Stromal cell of bone marrow (primary cell): Measurements from ENCODE around the gene APBA3.

Experiments used
- DNase-seq: peaks from one replicate; pipeline ENCODE4 v3.0.0-alpha.2; 2012; ENCODE audit warnings: low read depth

The APBA3 gene

DNA sequence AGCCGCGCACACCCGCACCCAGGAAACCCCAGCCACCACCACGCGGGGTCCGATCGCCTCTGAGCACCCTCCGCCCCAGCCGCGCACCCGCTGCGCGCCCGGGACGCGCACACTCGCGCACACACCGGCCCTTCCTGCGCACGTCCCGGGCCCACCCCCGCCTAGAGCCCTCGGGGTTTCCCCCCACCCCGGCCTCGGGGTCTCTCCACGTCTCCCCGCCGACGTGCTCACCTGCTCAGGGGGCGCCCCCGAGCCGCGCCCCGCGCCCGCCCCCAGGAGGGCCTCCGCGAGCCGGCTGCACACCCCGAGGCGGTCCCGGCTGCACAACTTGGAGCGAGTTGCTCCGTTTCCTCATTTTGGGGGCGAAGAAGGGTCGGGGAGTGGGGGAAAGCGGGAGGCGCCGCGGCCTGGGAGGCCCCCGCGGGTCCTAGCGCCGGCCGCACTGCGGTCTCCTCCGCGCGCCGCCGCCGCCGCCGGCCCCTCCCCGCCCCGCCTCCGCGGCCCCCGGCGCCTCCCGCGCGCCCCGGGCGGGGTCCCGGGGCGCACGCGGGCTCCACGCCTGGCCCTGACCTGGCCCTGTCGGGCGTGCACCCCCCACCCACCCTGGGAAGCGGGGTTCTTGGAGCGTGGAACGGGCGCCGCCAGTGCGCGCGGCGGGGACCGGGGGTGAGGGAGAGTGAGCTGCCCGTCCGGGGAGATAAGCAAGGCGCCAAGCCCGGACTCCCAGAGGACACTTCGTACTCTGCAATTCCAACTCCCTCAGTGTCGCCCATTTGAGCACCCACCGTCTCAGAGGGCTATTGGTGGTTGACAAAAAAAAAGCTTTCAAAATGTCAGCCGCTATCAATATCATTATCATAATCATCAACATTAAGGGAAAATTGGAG is 24.7 kb upstream of the APBA3 start, which contains the start of gene MATK:
MATK (minus strand) TSS at position 444 of the 887 bp plus-strand sequence. CDS start 1,246 bp downstream, outside the sequence.
- DNase-seq: no peak

DNA sequence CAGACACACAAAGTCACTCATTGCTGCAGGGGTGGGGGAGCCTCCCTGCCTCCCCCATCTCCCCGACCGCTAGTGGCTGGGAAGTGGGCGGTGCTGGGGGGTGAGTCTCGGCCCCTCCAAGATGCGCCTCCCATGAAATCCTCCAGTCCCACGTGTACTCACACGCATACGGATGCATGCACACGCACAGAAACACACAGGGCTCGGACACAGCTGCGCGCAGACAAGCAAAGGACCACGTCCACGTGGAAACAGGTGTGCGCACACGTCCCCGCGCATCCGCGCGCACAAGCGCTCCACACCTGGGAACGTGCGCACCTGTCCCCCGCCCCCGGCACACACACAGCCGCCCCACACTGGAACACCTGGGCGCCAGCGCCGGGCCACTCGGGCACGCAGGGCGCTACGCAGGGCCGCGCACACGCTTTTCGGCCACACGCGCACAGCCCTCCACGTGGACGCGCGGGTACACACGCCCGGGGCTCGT is 24.0 kb upstream of the APBA3 start:
- no peak for DNase-seq

DNA sequence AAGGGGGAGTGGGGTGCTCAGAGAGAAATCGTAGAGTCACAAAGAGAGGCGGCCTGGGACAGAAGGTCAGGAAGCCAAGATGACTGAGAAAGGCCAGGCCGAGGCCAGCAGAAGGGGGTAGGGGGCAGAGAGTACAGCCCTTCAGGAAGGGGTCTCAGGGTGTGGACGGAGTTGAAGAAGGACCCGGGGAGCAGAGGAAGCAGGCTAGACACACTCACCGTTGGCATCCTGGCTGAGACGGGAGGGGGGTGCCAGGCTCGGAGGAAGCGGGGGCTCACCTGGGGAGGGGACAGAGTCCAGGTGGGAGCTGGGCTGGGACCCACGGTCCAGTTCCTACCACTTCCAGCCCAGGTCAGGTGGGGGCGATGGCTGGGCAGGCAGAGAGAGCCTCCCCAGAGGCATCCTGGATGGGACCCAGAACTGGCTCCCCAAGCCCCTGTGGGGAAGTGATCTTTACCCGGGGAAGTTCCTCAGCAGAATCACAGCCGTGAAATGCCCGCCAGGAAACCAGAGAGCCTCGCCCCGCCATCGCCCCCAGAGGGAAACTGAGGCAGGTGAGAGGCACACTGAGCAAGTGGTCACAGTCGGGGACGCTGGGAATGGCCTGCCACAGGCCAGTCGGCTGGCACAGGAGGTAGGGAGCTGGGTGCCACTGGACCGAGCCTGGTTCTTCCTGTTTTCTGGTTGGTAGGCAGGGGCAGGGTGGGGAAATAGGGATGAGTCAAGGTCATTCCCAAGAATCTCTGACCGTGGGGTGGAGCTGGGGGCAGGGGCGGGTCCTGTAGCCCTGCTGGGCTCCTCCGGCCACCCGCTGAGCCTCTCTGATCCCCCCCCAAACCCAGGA is 23.3 kb upstream of the APBA3 start:
- no peak for DNase-seq

DNA sequence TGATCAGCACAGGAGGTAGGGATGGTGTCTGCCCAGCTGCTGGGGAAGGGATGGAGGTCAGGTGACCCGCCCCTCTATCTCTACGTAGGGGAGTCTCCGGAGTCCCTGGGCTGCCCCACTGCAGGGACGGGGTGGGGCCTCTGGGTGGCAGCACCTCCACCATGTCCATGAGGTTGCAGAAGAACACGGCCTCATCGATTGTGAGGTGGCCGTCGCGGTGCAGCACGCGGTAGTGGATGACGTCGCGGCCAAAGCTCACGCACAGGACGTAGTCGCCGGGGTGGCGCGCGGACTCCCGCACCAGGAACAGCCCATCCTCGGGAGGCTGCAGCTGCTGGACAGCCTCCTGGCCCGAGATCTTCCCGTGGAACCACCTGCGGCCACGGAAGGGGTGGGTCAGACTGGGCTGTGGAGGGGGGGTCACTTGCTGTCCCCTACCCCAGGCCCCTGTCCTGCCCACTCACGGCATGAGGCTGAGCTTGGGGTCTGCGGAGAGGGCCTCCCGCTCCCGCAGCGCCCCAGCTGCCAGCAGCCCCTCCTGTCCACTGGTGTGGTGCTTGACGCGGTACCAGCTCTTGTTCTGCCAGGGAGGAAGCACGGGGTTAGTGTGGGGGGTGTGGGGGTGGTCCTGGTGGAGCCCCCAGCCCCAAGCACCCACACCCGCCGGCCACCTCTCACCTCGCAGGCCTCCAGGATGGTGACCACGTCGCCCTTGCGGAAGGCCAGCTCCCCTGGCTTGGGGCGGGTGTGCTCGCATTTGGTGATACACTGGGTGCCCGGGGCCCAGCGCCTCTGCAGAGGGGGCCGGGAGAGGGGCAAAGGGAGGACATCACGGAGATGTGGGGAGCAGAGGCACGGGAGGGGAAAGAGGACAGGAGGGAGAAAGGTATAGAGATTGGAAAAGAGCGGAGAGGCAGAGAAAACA is 22.4 kb upstream of the APBA3 start:
- no peak for DNase-seq

DNA sequence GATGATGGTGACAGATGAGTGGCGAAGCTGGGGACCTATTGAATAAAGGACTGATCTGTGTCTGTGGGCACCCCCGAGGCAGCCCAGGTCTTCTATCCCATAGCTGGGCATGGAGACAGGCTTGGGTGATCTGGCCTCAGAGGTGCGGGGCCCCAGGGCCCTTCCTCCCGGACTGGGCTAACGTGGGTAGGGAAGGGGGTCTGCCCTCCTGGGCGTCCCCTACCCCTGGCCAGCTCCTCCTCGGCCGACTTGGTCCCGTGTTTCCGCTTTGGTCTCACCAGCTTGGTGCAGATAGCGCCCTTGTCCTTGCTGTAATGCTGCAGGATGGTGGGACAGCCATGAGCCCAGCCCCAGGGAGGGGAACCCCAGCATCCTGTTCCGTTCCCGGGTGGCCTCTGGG is 21.4 kb upstream of the APBA3 start:
- DNase-seq: no peak

DNA sequence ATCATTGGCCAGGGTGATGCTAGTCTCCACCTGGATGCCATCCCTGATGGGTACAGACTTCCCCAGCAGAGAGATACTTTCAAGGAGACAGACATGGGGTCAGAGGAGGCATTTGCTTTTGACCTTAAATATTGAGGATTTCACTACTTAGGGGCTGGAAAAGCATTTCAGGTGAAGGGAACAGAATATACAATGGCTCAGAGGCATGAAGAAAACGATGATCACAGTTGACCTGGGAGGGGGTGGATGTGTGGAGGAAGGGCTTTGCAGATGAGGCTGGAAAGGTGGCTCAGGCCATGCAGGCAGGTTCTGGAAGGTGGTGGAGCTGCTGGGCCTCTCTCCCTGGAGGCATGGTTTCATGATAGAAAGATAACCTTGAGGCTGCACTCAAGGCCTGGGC is 20.8 kb upstream of the APBA3 start:
- DNase-seq: no peak

DNA sequence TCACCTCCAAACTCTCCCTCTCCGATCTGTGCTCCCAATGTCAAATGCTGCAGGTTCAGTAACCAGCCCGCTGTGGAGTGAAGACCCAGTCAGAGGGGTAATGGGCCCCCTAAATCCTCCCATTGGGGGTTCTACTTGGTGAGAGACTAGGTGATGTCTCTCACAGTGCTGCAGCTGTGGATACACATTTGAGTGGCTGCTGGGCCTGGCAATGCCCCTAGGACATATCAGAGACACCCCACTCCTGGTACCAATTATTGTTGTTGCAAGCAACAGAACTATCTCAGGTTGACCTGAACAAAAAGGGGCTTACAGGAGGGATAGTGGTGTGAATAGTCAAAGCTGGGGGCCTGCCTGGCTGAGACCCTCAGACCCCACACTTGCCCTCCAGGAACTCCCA is 20.1 kb upstream of the APBA3 start:
- DNase-seq: no peak

DNA sequence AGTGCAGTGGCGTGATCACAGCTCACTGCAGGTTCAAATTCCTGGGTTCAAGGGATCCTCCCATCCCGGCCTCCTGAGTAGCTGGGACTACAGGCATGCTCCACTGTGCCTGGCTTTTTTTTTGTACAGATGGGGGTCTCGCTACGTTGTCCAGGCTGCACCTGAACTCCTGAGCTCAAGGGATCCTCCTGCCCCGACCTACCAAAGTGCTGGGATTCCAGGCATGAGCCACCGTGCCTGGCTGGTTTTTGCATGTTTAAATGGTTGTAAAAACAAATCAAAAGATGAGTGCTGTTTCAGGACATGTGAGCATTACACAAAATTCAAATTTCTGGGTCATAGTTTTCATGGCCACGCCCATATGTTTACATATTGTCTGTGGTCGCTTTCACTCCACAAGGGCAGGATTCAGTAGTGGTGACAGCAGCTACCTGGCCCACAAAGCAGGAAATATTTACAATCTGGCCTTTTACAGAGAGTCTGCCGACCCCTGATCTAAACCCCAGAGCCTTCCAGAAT is 19.4 kb upstream of the APBA3 start:
- DNase-seq: no peak

DNA sequence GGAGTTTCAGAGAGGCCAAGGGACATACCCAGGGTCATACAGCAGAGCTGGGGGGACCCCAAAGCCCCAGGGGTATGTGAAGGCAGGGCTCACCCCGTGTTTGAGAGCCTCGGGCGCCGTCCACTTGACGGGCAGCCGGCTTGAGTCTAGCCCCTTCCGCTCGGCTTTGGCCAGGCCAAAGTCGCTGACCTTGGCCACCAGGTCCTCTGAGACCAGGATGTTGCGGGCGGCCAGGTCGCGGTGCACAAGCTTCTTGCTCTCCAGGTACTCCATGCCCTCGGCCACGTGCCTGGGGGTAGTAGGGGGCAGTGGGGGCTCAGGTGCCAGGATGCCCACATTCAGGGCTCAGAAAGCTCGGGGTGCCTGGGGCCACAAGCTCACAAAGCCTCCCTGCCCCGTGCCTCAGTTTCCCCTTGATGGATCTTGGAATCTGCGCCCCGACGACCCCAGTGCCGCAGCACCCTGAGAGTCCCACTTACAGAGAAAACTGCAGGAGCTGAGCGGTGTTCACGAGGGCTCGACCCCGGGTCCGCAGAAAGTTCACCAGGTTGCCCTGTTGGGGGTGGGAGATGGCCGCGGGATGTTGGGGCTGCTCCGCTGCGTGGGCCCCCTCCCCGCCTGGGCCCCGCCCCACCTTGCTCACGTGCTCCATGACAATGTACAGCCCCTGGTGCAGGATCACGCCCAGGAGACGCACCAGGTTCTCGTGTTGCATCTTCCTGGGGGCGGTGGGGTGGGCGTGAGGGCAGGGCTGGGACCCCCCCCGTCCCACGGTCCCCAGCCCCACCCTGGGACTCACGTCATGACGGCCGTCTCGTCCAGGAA is 17.6 kb upstream of the APBA3 start:
- no peak for DNase-seq

DNA sequence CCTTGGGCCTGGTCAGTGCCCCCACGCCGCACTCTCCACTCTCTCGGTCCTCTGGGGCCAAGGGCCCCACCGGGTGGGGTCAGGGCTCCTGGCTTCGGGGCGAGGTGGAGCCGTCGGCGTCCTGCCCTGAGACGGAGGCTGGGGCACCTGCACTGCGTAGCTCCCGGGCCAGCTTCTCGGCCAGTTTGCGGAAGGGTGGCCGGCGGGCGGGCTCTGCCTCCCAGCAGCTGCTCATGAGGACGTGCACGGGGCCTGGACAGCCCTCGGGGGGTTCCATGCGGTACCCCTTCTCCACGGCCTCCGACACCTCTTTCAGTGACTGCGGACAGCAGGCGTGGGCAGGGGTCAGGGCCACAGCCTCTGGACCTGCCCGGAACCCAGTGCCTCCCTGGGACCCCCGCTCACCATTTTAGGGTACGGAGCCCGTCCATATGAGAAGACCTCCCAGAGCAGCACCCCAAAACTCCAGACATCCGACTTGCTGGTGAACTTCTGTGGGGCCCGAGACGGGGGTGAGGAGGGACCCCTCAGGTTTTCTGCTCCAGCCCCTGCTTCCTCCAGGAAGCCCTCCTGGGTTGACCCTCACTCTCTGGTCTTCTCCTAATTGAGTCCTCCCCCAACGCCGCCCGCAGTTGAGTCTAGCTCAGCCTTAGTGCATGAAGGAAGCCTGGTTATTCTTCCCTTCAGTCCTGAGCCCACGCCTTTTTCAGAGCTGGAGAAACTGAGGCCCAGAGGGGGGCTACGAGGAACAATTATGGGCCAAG is 16.8 kb upstream of the APBA3 start:
- DNase-seq: no peak

DNA sequence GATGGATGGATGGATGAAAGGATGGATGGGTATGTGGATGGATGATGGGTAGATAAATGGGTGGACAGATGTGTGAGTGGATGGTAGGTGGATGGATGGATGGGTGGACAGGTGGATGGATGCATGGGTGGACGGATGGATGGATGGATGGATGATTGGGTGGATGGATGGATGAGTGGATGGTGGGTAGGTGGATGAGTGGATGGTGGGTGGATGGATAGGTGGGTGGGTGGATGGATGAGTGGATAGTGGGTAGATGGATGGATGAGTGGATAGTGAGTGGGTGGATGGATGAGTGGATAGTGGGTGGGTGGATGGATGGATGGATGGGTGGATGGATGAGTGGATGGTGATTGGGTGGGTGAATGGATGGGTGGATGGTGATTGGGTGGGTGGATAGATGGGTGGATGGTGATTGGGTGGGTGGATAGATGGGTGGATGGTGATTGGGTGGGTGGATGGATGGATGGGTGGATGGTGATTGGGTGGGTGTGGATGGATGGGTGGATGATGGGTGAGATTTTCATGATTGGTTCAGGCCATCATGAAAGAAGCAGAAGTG is 15.1 kb upstream of the APBA3 start:
- DNase-seq: no peak

DNA sequence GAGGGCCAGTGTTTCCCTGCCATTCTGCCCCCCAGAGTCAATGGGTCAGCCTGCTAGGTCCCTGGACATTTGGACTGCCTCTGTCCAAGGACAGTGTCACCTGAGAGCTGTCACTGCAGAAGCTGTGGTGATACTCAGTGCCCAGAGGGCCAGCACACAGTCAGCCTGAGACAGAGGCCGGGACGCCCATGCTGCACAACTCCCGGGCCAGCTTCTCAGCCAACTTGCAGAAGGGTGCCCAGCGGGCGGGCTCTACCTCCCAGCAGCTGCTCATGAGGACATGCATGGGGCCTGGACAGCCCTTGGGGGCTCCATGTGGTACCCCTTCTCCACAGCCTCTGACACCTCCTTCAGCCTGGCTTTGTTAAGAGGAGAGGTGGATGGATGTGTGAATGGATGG is 14.3 kb upstream of the APBA3 start:
- DNase-seq: no peak

DNA sequence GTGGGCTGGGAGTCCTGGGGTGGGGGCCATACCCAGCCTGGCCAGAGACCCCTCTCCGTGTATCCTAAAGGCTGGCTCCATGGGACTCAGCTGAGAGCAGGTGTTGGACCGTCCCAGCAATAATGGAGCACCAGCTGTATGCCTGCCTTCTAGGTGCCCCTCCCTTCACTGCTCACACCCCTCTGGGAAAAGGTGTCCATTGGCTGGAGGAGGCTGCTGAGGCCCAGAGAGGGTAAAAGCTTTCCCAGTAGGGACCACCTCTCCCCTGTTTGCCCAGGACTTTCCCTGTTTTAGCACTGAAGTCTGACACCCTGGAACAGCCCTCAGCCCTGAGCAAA is 13.9 kb upstream of the APBA3 start:
- DNase-seq: no peak

DNA sequence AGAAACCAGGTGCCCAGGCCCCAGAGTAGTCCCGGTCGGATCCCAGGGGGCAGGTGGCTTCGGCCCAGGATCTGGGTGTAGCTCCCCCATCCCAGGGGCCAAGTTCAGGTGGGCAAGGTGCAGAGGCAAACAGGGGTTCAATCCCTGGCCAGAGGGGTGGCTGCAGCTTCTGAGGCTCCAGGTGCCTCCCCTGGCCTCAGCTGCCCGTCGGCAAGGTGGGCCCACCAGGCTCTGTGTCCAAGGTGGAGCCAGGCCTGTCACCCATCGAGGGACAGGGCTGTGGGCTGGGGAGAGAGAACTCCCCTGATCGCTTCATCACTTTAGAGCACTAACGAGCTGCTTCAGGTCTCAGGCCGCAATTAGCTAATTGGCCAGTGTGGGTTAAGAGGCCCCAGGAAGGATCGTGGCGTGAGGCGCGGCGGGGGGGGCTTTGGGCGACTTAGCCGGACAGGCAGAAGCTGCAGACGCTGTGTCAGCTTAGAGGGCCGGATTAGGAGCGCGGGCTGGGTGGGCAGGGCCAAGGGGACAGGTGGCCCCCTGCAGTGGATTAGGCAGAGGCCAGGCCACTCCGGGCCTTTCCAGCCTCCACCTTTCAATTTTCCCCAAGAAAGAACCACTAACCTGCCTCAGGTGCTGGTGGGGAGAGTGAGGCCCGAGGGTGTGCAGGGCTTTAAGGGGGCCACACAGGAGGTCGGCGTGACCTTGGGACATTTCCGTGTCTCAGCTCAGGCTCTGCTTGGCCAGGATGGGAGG is 13.3 kb upstream of the APBA3 start:
- no peak for DNase-seq

DNA sequence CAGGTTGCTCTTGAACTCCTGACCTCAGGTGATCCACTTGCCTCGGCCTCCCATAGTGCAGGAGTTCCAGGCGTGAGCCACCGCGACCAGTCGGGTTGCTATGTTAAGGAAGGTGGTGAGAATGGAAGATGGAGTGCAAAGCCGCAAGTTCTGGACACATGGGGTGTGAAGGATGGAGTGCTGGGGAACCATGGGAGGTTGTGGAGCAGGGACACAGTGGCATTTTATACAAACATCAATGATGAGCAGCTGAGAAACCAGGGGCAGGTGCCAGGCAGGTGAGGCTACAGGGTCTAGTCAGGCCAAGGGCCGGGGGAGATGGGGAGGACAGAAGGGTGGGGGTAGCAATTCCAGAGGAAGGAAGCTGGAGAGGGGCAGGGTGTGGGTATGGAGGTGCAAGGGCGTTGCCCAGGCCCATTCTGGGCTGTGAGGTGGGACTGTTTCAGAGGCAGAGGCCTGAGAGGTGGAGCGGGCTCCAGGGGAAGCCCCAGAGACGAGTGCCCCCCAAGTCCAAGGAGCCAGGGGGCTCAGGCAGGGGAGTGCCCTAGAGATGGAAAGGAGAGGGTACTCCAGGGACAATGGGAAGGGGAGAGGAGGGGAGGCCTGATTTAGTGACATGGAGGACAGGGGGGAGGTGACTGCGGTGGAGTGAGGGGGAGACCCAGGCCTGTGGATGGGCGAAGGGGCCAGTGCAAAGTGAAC is 12.5 kb upstream of the APBA3 start:
- DNase-seq: no peak

DNA sequence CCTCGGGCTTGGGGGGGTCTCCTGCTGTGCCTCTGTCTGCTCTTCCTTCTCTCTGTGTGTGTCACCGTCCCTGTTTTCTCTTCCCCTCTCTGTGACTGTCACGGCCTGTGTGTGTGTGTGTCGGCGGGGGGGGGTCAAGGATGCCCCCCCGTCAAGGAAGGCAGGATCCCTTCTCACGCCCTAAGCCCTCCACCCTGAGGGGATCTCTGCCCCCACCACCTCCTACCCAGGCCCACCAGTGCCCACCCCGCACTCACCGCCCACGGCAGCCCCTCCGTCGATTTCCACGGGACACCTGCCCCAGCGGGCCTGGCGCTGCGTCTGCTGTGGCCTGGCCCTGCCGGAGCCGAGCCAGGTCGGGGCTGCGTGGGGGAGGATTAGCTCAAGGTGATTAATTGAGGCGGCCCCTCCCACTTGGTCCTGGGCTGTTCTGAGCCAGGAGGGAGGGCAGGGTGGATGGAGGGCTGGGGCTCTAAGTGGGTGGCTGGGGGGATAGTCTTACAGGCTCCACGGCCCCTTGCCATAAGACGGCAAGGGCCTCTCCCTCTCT is 10.5 kb upstream of the APBA3 start, which contains the start of gene RAX2:
RAX2 (minus strand) TSS at position 323 of the 550 bp plus-strand sequence. CDS start 486 bp downstream, outside the sequence.
- DNase-seq: no peak

DNA sequence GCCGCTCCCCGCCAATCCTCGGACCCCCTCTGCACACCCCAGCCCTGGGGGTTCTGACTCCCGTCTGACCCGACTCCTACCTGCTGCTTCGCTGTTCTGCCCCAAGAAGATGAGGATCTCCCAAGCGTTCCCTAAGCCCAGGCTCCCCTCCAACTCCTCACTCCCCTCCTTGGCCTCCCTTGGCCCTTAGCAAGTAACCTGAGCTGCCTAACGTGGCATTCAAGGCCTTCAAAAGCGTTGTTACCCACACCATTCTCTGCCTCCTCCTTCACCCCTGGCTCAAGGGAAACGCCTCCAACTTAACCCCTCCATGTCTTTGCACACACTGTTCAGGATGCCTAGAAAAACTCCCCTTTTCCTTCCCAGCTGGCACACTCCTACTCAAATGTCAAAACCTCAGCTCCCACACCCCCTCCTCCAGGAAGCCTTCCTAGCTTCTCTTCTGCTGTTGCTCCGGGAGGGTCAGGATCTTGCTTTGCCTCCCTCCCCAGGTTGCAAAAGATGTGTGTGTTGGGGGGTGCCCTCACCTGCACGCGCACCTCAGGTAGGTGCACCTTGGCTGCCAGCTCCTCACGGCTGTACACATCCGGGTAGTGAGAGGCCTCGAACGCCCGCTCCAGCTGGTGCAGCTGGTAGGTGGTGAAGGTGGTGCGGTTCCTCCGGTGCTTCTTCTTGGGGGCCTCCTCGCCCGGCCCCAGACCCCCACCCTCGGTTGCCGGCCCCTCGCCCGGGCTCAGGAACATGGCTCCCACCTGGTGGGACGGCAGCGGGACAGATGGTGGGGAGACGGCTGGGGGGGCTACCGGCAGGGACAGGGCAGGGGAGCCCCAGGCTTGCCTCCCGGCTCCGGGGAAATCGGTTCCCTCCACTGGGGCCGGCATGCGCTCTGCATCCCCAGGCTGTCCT is 9.8 kb upstream of the APBA3 start:
- DNase-seq: no peak
